Superior temporal gyrus (tissue), 1 donor: Measurements from ENCODE around the gene HAUS6.
A peak's percentile ranks its signal among the peaks of the same experiment; 100 is the strongest.
"Not testable (repeated sequence)": the region's sequence is repeated elsewhere in the genome, so short reads cannot be mapped to it uniquely, and the experiment has no call there.

Experiments
- DNase-seq: peaks from one replicate; pipeline ENCODE4 v3.0.0-alpha.2; 2016; ENCODE audit errors: extremely low spot score

The HAUS6 gene

GRCh38 chr9:19117039-19117716 is 14.5 kb upstream of the HAUS6 start:
- DNase-seq = no peak

DNA sequence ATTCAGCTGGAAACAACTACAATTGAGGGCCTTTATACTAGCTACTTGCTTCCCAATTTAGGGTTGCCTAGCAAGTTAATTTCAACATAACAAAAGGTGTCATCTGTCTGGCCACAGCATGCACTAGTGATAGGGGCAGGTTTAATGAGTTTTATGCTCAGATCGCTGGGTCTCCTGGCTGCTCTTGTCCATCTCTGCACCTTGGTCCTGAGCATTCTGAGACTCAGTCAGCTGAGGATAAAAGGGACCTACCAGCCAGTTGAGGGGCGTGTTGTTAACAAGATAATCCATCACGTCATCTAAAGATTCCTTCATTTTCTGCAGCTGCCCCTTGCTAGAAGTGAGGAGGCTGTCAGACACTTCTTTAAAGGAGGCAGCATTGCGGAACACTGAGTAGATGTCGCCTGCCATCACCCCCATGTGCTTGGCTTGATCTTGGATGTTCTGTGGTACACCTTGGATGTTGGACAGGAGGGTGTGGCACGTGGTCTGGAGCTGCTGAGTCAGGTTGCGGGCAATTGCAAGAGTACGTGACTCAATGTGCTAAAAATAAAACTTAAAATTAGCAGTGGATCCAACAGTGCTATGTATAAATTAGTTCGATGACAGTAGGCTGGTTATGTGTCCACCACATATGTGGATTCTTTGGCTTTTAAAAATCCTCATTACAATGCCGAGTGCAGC is 13.5 kb upstream of the HAUS6 start:
- no peak for DNase-seq

DNA sequence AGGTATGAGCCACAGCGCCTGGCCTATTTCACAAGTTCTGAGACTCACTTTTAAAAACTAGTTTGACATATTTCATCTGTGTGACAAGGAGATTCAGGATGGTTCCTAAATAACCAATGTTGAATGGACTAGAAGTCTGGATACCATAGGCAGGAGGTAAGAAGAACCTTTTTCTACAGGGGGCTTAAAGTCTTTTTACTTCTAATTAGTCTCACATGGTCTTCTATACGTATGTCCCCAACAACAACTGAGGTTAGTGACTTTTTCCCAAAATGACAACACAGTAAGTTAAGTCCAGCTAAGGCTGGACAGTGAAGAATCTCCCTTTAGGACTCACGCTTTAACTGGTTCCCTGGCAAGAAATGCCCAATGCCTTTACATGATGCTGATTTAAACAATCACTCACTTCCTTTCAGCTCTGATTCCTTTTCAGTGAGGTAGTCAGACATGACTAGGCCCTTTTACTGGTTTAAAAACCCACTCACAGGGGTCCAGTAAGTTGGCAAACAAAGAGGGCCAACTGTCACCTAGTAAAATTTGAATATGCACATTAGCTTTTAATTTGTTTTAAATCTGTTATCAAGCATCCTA is 12.1 kb upstream of the HAUS6 start:
- no peak for DNase-seq

- DNase-seq = no peak
Measured at GRCh38 chr9:19113964-19114679, 11.4 kb upstream of the HAUS6 start.

GRCh38 chr9:19113064-19113611 is 10.4 kb upstream of the HAUS6 start:
- not testable (repeated sequence) for DNase-seq

GRCh38 chr9:19108038-19108437 is 5.3 kb upstream of the HAUS6 start:
- no peak for DNase-seq

GRCh38 chr9:19104515-19105282 is 2.0 kb upstream of the HAUS6 start:
- DNase-seq = no peak

- DNase-seq = no peak
Measured at GRCh38 chr9:19102181-19102630, 498 bp downstream of the HAUS6 start.

GRCh38 chr9:19101203-19101602 is 1.5 kb downstream of the HAUS6 start:
- DNase-seq = no peak

DNA sequence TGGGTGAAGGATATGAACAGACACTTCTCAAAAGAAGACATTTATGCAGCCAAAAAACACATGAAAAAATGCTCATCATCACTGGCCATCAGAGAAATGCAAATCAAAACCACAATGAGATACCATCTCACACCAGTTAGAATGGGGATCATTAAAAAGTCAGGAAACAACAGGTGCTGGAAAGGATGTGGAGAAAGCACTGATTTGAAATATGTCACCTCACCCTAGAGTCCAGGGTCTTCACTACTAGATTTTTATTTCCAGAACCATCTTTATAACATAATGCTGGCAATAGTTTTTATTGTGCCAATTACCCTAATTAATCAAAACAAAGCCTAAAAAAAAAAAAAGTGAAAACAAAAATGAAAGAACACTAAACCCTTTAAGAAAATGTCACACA is 5.3 kb downstream of the HAUS6 start:
- DNase-seq = not testable (repeated sequence)

GRCh38 chr9:19087106-19088000 is 15.4 kb downstream of the HAUS6 start:
- no peak for DNase-seq

DNA sequence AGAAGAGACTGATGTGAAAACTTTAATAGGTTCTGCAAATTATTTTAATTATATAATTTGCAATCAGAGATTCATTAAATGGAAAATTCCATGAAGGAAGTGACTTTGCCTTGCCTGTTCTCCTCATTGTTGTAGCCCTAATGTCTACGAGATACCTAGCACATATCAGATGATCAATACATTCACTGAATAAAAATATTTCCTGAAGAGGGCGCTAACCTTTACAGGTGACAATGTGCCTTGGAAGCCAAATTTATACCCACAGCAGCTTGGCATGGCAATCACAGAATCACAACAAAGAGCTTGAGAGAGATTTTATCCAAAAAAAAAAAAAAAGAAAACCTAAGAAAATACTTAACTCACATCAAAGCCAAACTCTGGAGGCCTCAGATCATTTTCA is 17.4 kb downstream of the HAUS6 start:
- DNase-seq = no peak

DNA sequence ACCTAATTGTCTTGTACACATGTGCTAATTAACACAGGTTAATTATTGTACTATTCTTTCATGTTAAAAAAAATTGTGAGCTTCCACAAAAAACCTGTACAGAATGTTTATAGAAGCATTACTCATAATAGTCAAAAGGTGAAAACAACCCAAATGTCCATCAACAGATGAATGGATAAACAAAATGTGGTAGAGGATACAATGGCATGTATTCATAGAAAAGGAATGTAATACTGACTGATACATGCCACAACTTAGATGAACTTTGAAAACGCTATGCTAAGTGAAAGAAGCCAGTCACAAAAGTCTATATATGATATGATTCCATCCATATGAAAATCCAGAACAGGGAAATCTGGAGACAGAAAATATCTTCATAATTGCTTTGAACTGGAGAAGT is 27.9 kb downstream of the HAUS6 start:
- no peak for DNase-seq

DNA sequence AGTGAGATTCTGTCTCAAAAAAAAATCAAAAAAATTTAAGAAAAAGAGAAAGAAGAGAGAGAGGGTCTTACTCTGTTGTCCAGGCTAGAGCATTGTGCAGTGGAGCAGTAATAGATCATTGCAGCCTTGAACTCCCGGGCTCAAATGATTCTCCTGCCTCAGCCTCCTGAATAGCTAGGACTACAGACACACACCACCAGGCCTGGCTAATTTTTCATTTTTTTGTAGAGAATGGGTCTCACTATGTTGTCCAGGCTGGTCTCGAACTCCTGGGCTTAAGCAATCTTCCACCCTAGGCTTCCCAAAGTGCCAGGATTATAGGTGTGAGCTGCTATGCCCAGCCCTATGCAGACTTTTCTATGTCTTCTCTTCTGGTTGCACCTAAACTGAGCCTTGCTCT is 28.5 kb downstream of the HAUS6 start:
- no peak for DNase-seq

DNA sequence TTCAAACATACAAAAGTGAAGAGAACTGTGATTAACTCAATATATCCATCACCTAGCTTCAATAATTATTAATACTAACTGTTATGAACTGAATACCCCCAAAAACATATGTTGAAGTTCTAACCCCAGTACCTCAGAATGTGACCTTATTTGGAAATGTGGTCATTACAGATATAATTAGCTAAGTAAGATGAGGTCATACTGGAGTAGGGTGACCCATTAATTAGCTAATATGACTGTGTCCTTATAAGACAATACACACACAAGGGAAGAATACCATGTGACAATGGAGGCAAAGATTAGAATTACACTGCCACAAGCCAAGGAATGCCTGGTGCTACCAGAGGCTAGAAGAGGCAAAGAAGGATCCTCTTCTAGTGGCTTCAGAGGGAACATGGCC is 45.7 kb downstream of the HAUS6 start:
- no peak for DNase-seq

- no peak for DNase-seq
Measured at GRCh38 chr9:19050637-19051591, 51.8 kb downstream of the HAUS6 start.

DNA sequence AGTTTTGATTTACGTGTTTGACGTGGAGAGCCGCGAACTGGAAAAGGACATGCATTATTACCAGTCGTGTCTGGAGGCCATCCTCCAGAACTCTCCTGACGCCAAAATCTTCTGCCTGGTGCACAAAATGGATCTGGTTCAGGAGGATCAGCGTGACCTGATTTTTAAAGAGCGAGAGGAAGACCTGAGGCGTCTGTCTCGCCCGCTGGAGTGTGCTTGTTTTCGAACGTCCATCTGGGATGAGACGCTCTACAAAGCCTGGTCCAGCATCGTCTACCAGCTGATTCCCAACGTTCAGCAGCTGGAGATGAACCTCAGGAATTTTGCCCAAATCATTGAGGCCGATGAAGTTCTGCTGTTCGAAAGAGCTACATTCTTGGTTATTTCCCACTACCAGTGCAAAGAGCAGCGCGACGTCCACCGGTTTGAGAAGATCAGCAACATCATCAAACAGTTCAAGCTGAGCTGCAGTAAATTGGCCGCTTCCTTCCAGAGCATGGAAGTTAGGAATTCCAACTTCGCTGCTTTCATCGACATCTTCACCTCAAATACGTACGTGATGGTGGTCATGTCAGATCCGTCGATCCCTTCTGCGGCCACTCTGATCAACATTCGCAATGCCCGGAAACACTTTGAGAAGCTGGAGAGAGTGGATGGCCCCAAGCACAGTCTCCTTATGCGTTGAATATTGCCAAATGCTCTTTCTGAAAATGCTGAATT is 52.6 kb downstream of the HAUS6 start:
- peak; percentile 63 for DNase-seq
